SK-N-MC (cell line): ENCODE measurements around the gene ASTN2.

Source experiments
- EZH2 ChIP-seq: fragments of 200-600 bp; sonication (generic); IDR thresholded peaks from one replicate; pipeline ENCODE4 v1.6.1; 2017; ENCODE audit warnings: antibody characterized with exemption
- POLR2AphosphoS5 ChIP-seq: IDR thresholded peaks from 2 replicates; pipeline ENCODE4 v1.6.1; 2012; ENCODE audit warnings: mild to moderate bottlenecking, low read depth, low read length, borderline replicate concordance

- TF ChIP-seq EZH2 (no peak), POLR2AphosphoS5 (no peak)
Observed at GRCh38 chr9:117286245-117286644, 128.6 kb downstream of the ASTN2 start.
